PC-3 (cell line): ENCODE measurements around the gene YKT6. TPM values are rescaled to one million over a fixed set of nuclear protein-coding genes. Genes with fewer than 3 reads are reported as not detected.

Experiments used
- ATAC-seq: fragments of 200-7000 bp; cut with Tn5 transposase; 2 replicates; pipeline ENCODE4 v1.9.1; 2020; ENCODE audit warnings: mild to moderate bottlenecking, moderate library complexity
- BruUV-seq: library from RNA; stranded (reverse); fragments of 400-500 nt; replicated peaks from 2 replicates; lab custom pipeline; 2021; lab: Mats Ljungman, UMichigan
- CTCF ChIA-PET: fragments of 300-600 bp; sonication (Branson Sonifier 250); formaldehyde crosslinking; loops from one replicate; lab custom pipeline; 2022; ENCODE audit warnings: antibody characterized with exemption; lab: Charles Lee
- POLR2A ChIA-PET: fragments of 300-600 bp; sonication (Branson Sonifier 250); formaldehyde crosslinking; loops from one replicate; lab custom pipeline; 2022; ENCODE audit warnings: antibody characterized with exemption; ENCODE audit not compliant: unreplicated experiment; lab: Charles Lee
- DNase-seq: peaks from one replicate; pipeline ENCODE4 v3.0.0-alpha.2; 2015
- H2AFZ ChIP-seq: fragments of 300-600 bp; sonication (generic); 2 replicates; pipeline ENCODE4 v1.6.0; 2016; ENCODE audit warnings: antibody characterized with exemption, low read length
- H3F3A ChIP-seq: fragments of 300-600 bp; sonication (generic); one replicate; pipeline ENCODE4 v1.6.0; 2017; ENCODE audit warnings: antibody characterized with exemption, low read length, control low read depth, mild to moderate bottlenecking; ENCODE audit not compliant: unreplicated experiment
- H3K27ac ChIP-seq: fragments of 300-600 bp; sonication (generic); 2 replicates; pipeline ENCODE4 v1.5.1; 2016; ENCODE audit warnings: mild to moderate bottlenecking, low read length
- H3K27me3 ChIP-seq: fragments of 300-600 bp; sonication (generic); 2 replicates; pipeline ENCODE4 v1.6.1; 2016; ENCODE audit warnings: low read length, mixed read lengths
- H3K36me3 ChIP-seq: fragments of 300-600 bp; sonication (generic); 2 replicates; pipeline ENCODE4 v1.6.1; 2016; ENCODE audit warnings: low read depth, mixed run types, low read length, mixed read lengths
- H3K4me1 ChIP-seq: fragments of 300-600 bp; sonication (generic); 2 replicates; pipeline ENCODE4 v1.5.1; 2016; ENCODE audit warnings: low read length; ENCODE audit not compliant: insufficient read depth
- H3K4me2 ChIP-seq: fragments of 300-600 bp; sonication (generic); 2 replicates; pipeline ENCODE4 v1.6.0; 2016; ENCODE audit warnings: low read length
- H3K4me3 ChIP-seq: fragments of 300-600 bp; sonication (generic); 2 replicates; pipeline ENCODE4 v1.5.1; 2016; ENCODE audit warnings: mild to moderate bottlenecking, low read length, mixed read lengths
- H3K79me2 ChIP-seq: fragments of 300-600 bp; sonication (generic); 2 replicates; pipeline ENCODE4 v1.6.1; 2017; ENCODE audit warnings: low read length, mixed read lengths
- H3K9ac ChIP-seq: fragments of 300-600 bp; sonication (generic); 2 replicates; pipeline ENCODE4 v1.6.0; 2016; ENCODE audit warnings: mild to moderate bottlenecking, low read length
- H3K9me2 ChIP-seq: fragments of 300-600 bp; sonication (generic); replicated peaks from 2 replicates; pipeline ENCODE4 v1.6.1; 2016; ENCODE audit warnings: mixed run types, low read length, mixed read lengths
- H3K9me3 ChIP-seq: fragments of 300-600 bp; sonication (generic); 2 replicates; pipeline ENCODE4 v1.6.1; 2016; ENCODE audit warnings: low read length, mixed read lengths
- H4K20me1 ChIP-seq: fragments of 300-600 bp; sonication (generic); 2 replicates; pipeline ENCODE4 v1.6.1; 2016; ENCODE audit warnings: low read length, mixed read lengths
- EZH2 ChIP-seq: fragments of 300-600 bp; sonication (generic); IDR thresholded peaks from one replicate; pipeline ENCODE4 v1.6.1; 2017; ENCODE audit warnings: antibody characterized with exemption, mild to moderate bottlenecking, low read length; ENCODE audit not compliant: unreplicated experiment
- EZH2phosphoT487 ChIP-seq: fragments of 300-600 bp; sonication (generic); IDR thresholded peaks from 2 replicates; pipeline ENCODE4 v1.6.1; 2018; ENCODE audit warnings: mild to moderate bottlenecking, antibody characterized with exemption, low read length, borderline replicate concordance
- intact Hi-C: fragments of 100-400 bp; cut with micrococcal nuclease; formaldehyde crosslinking; loops from 2 replicates; pipeline ENCODE4 v1.9.0; 2023
- total RNA-seq: library from RNA; depleted of rRNA; stranded (reverse); fragments of >200 nt; gene quantifications from 2 replicates; pipeline ENCODE4 v1.2.3, GENCODE V29; 2014
- TF ChIP-seq, protein P1 (sequence below): fragments of 300-600 bp; sonication (generic); conservative IDR thresholded peaks from 2 replicates; pipeline ENCODE4 v1.5.1; 2017; ENCODE audit warnings: antibody characterized with exemption, low read depth, mild to moderate bottlenecking, low read length

YKT6 gene
- total RNA-seq, 1 experiment from 2014 or later = 133 TPM

DNA sequence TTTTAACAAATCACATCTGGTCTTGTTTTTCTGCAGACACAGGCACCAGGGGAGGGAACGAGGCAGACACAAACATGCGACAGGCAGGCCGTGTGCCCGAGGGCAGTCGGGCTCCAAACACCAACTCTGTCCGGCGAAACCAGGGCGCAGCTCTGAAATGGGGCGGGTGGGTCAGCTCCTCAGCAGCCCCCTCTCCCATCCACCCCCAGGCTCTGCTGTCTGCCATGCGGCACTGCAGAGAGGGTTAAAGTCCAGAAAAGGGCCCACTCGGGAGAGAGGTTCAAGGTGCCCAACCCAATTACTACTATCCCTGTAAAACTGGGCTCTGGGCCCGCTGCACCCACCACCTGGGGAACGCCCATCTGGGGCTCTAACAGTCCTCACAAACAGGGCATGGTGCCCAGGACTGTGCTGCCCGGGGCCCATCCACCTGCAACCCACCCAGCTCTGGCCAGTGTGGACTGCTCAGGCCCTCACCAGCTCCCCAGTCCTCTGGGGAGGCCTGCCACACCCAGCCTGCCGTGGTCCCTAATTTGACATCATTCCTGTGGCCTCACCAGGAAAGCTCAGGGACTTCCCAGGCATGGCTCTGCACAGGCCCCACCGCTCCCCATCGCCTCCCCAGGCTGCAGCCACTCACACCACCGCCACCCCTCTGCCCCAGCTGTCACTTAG is 18.7 kb downstream of the YKT6 start:
- Histone ChIP-seq H4K20me1 (no peaks in the 10 kb centered on the region), H3K9me3 (no peaks in the 10 kb centered on the region), H3F3A (no peaks in the 10 kb centered on the region), H3K79me2 (no peaks in the 10 kb centered on the region), H3K4me1 (no peaks in the 10 kb centered on the region), H3K9me2 (no peaks in the 10 kb centered on the region), H3K9ac (no peak overlapping the region), H3K4me3 (no peak overlapping the region), H2AFZ (no peak overlapping the region), H3K27me3 (no peaks in the 10 kb centered on the region), H3K36me3 (no peaks in the 10 kb centered on the region), H3K4me2 (no peak overlapping the region), H3K27ac (no peak overlapping the region)
- BruUV-seq = no TSS peak
- POLR2A ChIA-PET = no interaction called here
- no peak for TF ChIP-seq EZH2phosphoT487
- TF ChIP-seq, protein P1, sequence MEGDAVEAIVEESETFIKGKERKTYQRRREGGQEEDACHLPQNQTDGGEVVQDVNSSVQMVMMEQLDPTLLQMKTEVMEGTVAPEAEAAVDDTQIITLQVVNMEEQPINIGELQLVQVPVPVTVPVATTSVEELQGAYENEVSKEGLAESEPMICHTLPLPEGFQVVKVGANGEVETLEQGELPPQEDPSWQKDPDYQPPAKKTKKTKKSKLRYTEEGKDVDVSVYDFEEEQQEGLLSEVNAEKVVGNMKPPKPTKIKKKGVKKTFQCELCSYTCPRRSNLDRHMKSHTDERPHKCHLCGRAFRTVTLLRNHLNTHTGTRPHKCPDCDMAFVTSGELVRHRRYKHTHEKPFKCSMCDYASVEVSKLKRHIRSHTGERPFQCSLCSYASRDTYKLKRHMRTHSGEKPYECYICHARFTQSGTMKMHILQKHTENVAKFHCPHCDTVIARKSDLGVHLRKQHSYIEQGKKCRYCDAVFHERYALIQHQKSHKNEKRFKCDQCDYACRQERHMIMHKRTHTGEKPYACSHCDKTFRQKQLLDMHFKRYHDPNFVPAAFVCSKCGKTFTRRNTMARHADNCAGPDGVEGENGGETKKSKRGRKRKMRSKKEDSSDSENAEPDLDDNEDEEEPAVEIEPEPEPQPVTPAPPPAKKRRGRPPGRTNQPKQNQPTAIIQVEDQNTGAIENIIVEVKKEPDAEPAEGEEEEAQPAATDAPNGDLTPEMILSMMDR = no peak
- TF ChIP-seq EZH2 = no peak
- CTCF ChIA-PET = no interaction called here
- intact Hi-C loops = no loop called here
- ATAC-seq = no peak
- DNase-seq = no peak

DNA sequence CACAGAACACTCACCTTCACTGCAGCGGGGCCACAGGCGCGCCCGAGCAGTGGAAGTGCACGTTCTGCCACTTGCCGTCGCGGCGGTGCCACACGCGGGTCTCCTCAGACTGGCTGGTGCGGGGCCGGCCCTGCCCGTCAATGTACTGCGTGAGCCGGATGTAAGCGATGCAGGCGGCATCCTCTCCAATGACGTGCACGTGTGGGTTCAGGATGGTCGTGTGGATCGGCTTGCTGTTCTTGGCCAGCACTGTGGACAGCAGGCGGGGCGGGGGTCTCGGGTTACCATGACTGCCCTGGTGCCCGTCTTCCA is 19.2 kb downstream of the YKT6 start:
- DNase-seq = no peak
- intact Hi-C loops = no loop called here

More for the DNA sequence above, 19.2 kb downstream of the YKT6 start:
- BruUV-seq = no TSS peak
- Histone ChIP-seq H3K36me3 (no peaks in the 10 kb centered on the region), H3K4me3 (no peak overlapping the region), H3K9me3 (no peaks in the 10 kb centered on the region), H3K9ac (no peak overlapping the region), H3K27ac (no peak overlapping the region), H3K9me2 (no peaks in the 10 kb centered on the region), H3K79me2 (no peaks in the 10 kb centered on the region), H3F3A (no peaks in the 10 kb centered on the region), H3K4me2 (no peak overlapping the region), H3K4me1 (no peaks in the 10 kb centered on the region), H2AFZ (no peak overlapping the region), H4K20me1 (no peaks in the 10 kb centered on the region), H3K27me3 (no peaks in the 10 kb centered on the region)
- ChIA-PET CTCF (no interaction called here), POLR2A (no interaction called here)
- ATAC-seq = no peak
- no peak for TF ChIP-seq EZH2
- TF ChIP-seq, protein P1 = no peak
- TF ChIP-seq EZH2phosphoT487 = no peak
